ENCODE results near the gene AQP6.

AQP6 gene

GRCh38 chr12:49955899-49956662 lies 16.7 kb upstream of the AQP6 start:
- DNase-seq (ENCODE audit: low read depth in 2 of 3, low spot score in 1 of 3) = no peak

- DNase-seq (ENCODE audit: low read depth in 2 of 3, low spot score in 1 of 3) = no peak
Measured at GRCh38 chr12:49956663-49957569, 15.8 kb upstream of the AQP6 start.

- no peak for DNase-seq (ENCODE audit: low read depth in 2 of 3, low spot score in 1 of 3)
Measured at GRCh38 chr12:49957570-49957967, 15.2 kb upstream of the AQP6 start.

GRCh38 chr12:49959685-49960473 lies 12.9 kb upstream of the AQP6 start:
- no peak for DNase-seq (ENCODE audit: low read depth in 2 of 3, low spot score in 1 of 3)

- no peak for DNase-seq (ENCODE audit: low read depth in 2 of 3, low spot score in 1 of 3)
Measured at GRCh38 chr12:49960474-49961110, 12.2 kb upstream of the AQP6 start.

GRCh38 chr12:49961111-49961922 lies 11.4 kb upstream of the AQP6 start, which contains the start of gene AQP5:
Gene AQP5, plus strand, starts transcription at chr12:49961872. Its CDS starts 146 bp downstream, at chr12:49962018.
- no peak for DNase-seq (ENCODE audit: low read depth in 2 of 3, low spot score in 1 of 3)

GRCh38 chr12:49961993-49962764 lies 10.6 kb upstream of the AQP6 start:
- DNase-seq (ENCODE audit: low read depth in 2 of 3, low spot score in 1 of 3) = no peak

- DNase-seq (ENCODE audit: low read depth in 2 of 3, low spot score in 1 of 3) = no peak
Measured at GRCh38 chr12:49962861-49963765, 9.6 kb upstream of the AQP6 start.

- no peak for DNase-seq (ENCODE audit: low read depth in 2 of 3, low spot score in 1 of 3)
Measured at GRCh38 chr12:49963976-49964815, 8.6 kb upstream of the AQP6 start.

GRCh38 chr12:49964849-49965624 lies 7.7 kb upstream of the AQP6 start:
- DNase-seq (ENCODE audit: low read depth in 2 of 3, low spot score in 1 of 3) = no peak

- no peak for DNase-seq (ENCODE audit: low read depth in 2 of 3, low spot score in 1 of 3)
Measured at GRCh38 chr12:49965836-49966235, 6.9 kb upstream of the AQP6 start.

- DNase-seq (ENCODE audit: low read depth in 2 of 3, low spot score in 1 of 3) = no peak
Measured at GRCh38 chr12:49966511-49967041, 6.2 kb upstream of the AQP6 start.

- DNase-seq (ENCODE audit: low read depth in 2 of 3, low spot score in 1 of 3) = peak; percentile 83 to 97 (median 92)
Measured at GRCh38 chr12:49967042-49967776, 5.5 kb upstream of the AQP6 start.

- DNase-seq (ENCODE audit: low read depth in 2 of 3, low spot score in 1 of 3) = no peak
Measured at GRCh38 chr12:49967777-49968250, 4.9 kb upstream of the AQP6 start.

GRCh38 chr12:49968471-49968870 lies 4.3 kb upstream of the AQP6 start:
- no peak for DNase-seq (ENCODE audit: low read depth in 2 of 3, low spot score in 1 of 3)
